HPDE6-E6E7 (cell line): Measurements from ENCODE around the gene KCNH5.
A peak's percentile ranks its signal among the peaks of the same experiment; 100 is the strongest.

Source experiments
- DNase-seq: peaks from one replicate; pipeline ENCODE4 v3.0.0; 2011; ENCODE audit warnings: missing footprints; ENCODE audit errors: extremely low spot score

KCNH5 gene

GRCh38 chr14:63045234-63045611, at the start of gene KCNH5:
KCNH5 (minus strand) TSS chr14:63045458; CDS start chr14:63045186, 272 bp downstream.
- peak; percentile 59 for DNase-seq

- no peak for DNase-seq
These were observed 46.2 kb upstream of the KCNH5 start for GRCh38 chr14:63091394-63091996.

GRCh38 chr14:63088865-63089264, 43.6 kb upstream of the KCNH5 start:
- DNase-seq, result no peak

- DNase-seq, result no peak
These were observed 33.3 kb upstream of the KCNH5 start for GRCh38 chr14:63078569-63078968.

GRCh38 chr14:63076488-63076887, 31.2 kb upstream of the KCNH5 start:
- no peak for DNase-seq

GRCh38 chr14:63055631-63056030, 10.4 kb upstream of the KCNH5 start:
- DNase-seq, result no peak

- DNase-seq, result no peak
These were observed 6.7 kb upstream of the KCNH5 start for GRCh38 chr14:63051992-63052391.

- no peak for DNase-seq
These were observed 6.0 kb upstream of the KCNH5 start for GRCh38 chr14:63051301-63051700.

GRCh38 chr14:63050694-63051093, 5.4 kb upstream of the KCNH5 start:
- DNase-seq, result no peak

GRCh38 chr14:63046339-63047268, 1.3 kb upstream of the KCNH5 start:
- no peak for DNase-seq

GRCh38 chr14:63045612-63046320, 508 bp upstream of the KCNH5 start:
- no peak for DNase-seq

- DNase-seq, result peak; percentile 63
These were observed 5.4 kb downstream of the KCNH5 start for GRCh38 chr14:63039866-63040265.

- DNase-seq, result no peak
These were observed 12.6 kb downstream of the KCNH5 start for GRCh38 chr14:63032641-63033040.

GRCh38 chr14:63032076-63032475, 13.2 kb downstream of the KCNH5 start:
- DNase-seq, result no peak

- no peak for DNase-seq
These were observed 15.1 kb downstream of the KCNH5 start for GRCh38 chr14:63030113-63030512.

- no peak for DNase-seq
These were observed 17.5 kb downstream of the KCNH5 start for GRCh38 chr14:63027719-63028118.

GRCh38 chr14:63026491-63026890, 18.8 kb downstream of the KCNH5 start:
- no peak for DNase-seq

- no peak for DNase-seq
These were observed 30.6 kb downstream of the KCNH5 start for GRCh38 chr14:63014621-63015020.

GRCh38 chr14:63012171-63012570, 33.1 kb downstream of the KCNH5 start:
- no peak for DNase-seq

- no peak for DNase-seq
These were observed 33.6 kb downstream of the KCNH5 start for GRCh38 chr14:63011623-63012022.

- no peak for DNase-seq
These were observed 35.8 kb downstream of the KCNH5 start for GRCh38 chr14:63009495-63009894.

- no peak for DNase-seq
These were observed 38.7 kb downstream of the KCNH5 start for GRCh38 chr14:63006531-63006930.

- DNase-seq, result no peak
These were observed 51.2 kb downstream of the KCNH5 start for GRCh38 chr14:62994096-62994495.
